H1 (cell line): ENCODE data around the gene CDON. TPM values are rescaled to one million over a fixed set of nuclear protein-coding genes. Genes with fewer than 3 reads are reported as not detected.
A peak's percentile ranks its signal among the peaks of the same experiment; 100 is the strongest.

Experiments
- CTCF ChIA-PET: fragments of 300-600 bp; sonication (Branson Sonifier 250); formaldehyde crosslinking; loops from one replicate; lab custom pipeline; 2021; ENCODE audit not compliant: partially characterized antibody; lab: Charles Lee
- POLR2A ChIA-PET: fragments of 300-600 bp; sonication (Branson Sonifier 250); formaldehyde crosslinking; loops from one replicate; lab custom pipeline; 2021; ENCODE audit warnings: inconsistent platforms; ENCODE audit not compliant: partially characterized antibody; lab: Charles Lee
- DNase-seq, 2 experiments: peaks; one replicate each; pipeline versions ENCODE4 v3.0.0 to v3.0.0-alpha.2; 2010 to 2022; ENCODE audit warnings: low spot score in 2 of 2, low read depth in 1 of 2, mixed read lengths in 1 of 2
- FAIRE-seq: peaks from 2 replicates; lab custom pipeline; 2011; peaks lifted over from hg19 to GRCh38; lab: Jason Lieb, UNC
- H2AFZ ChIP-seq: 2 replicates; pipeline ENCODE4 v1.8.1; 2012; ENCODE audit warnings: low read length, inconsistent platforms
- H2AK5ac ChIP-seq: 2 replicates; pipeline ENCODE4 v1.6.1; 2013; ENCODE audit warnings: low read depth, low read length
- H2BK120ac ChIP-seq: replicated peaks from 2 replicates; pipeline ENCODE3; 2013; ENCODE audit warnings: low read depth, low read length, inconsistent platforms
- H2BK12ac ChIP-seq: 2 replicates; pipeline ENCODE4 v1.6.1; 2013; ENCODE audit warnings: low read depth, low read length
- H2BK15ac ChIP-seq: 2 replicates; pipeline ENCODE4 v1.6.1; 2013; ENCODE audit warnings: low read length
- H2BK20ac ChIP-seq: 2 replicates; pipeline ENCODE4 v1.6.1; 2013; ENCODE audit warnings: low read length
- H2BK5ac ChIP-seq: 2 replicates; pipeline ENCODE4 v1.6.1; 2013; ENCODE audit warnings: low read depth, low read length
- H3K14ac ChIP-seq: 2 replicates; pipeline ENCODE4 v1.6.1; 2013; ENCODE audit warnings: inconsistent platforms; ENCODE audit not compliant: insufficient read length
- H3K18ac ChIP-seq: 2 replicates; pipeline ENCODE4 v1.6.1; 2013; ENCODE audit warnings: low read length; ENCODE audit errors: extremely low read depth
- H3K23ac ChIP-seq: 2 replicates; pipeline ENCODE4 v1.6.1; 2013; ENCODE audit warnings: inconsistent platforms; ENCODE audit not compliant: insufficient read length
- H3K23me2 ChIP-seq: 2 replicates; pipeline ENCODE4 v1.6.1; 2013; ENCODE audit warnings: low read depth, low read length
- H3K27ac ChIP-seq: 2 replicates; pipeline ENCODE4 v1.6.1; 2011; ENCODE audit warnings: low read depth, low read length, inconsistent platforms
- H3K27me3 ChIP-seq, 4 experiments: replicated peaks in 1 of 4; 1 replicate in 1 of 4; 2 replicates in 3 of 4; pipeline versions ENCODE4 v1.6.1 to v1.8.1; 2011 to 2013; ENCODE audit warnings: low read length in 3 of 4, mild to moderate bottlenecking in 3 of 4, inconsistent platforms in 2 of 4, mixed read lengths in 2 of 4, moderate library complexity in 1 of 4; ENCODE audit not compliant: control insufficient read depth in 3 of 4, insufficient read depth in 3 of 4; ENCODE audit errors: extremely low read depth in 1 of 4
- H3K36me3 ChIP-seq, 4 experiments: 2 replicates each; pipeline versions ENCODE4 v1.6.1 to v1.8.1; 2011 to 2013; ENCODE audit warnings: mild to moderate bottlenecking in 4 of 4, low read length in 3 of 4, moderate library complexity in 2 of 4, control low read depth in 1 of 4, inconsistent platforms in 1 of 4; ENCODE audit not compliant: insufficient read depth in 4 of 4, control insufficient read depth in 2 of 4
- H3K4ac ChIP-seq: replicated peaks from 2 replicates; pipeline ENCODE3; 2013; ENCODE audit warnings: low read length, low read depth, mixed read lengths, inconsistent platforms; ENCODE audit not compliant: insufficient read length
- H3K4me1 ChIP-seq, 4 experiments: replicated peaks in 1 of 4; 1 replicate in 1 of 4; 2 replicates in 3 of 4; pipeline versions ENCODE4 v1.6.1 to v1.8.1; 2011 to 2013; ENCODE audit warnings: low read length in 3 of 4, inconsistent platforms in 2 of 4, mixed read lengths in 1 of 4; ENCODE audit not compliant: insufficient read depth in 4 of 4, control insufficient read depth in 3 of 4
- H3K4me2 ChIP-seq, 2 experiments: 2 replicates each; pipeline versions ENCODE4 v1.6.1 to v1.8.1; 2011 to 2013; ENCODE audit warnings: low read depth in 2 of 2, low read length in 2 of 2, control low read depth in 1 of 2, inconsistent platforms in 1 of 2, mild to moderate bottlenecking in 1 of 2; ENCODE audit not compliant: insufficient read depth in 1 of 2
- H3K4me3 ChIP-seq, 4 experiments: fragments of 200-600, 300-600 bp in 1 of 4; sonication (generic), shearing (Covaris generic), sonication (Bioruptor Twin) in 1 of 4; 2 replicates each; pipeline versions ENCODE4 v1.5.1 to v1.8.1; 2011 to 2016; ENCODE audit warnings: low read length in 4 of 4, low read depth in 3 of 4, control low read depth in 2 of 4, inconsistent platforms in 2 of 4, mild to moderate bottlenecking in 2 of 4, mixed read lengths in 1 of 4, moderate library complexity in 1 of 4; ENCODE audit not compliant: insufficient read depth in 2 of 4; ENCODE audit errors: extremely low read depth in 1 of 4
- H3K56ac ChIP-seq: replicated peaks from 2 replicates; pipeline ENCODE3; 2013; ENCODE audit warnings: low read depth, mild to moderate bottlenecking, mixed read lengths, low read length, inconsistent platforms; ENCODE audit not compliant: insufficient read length
- H3K79me1 ChIP-seq: 2 replicates; pipeline ENCODE4 v1.6.1; 2013; ENCODE audit warnings: low read depth, low read length, control low read depth
- H3K79me2 ChIP-seq, 2 experiments: 2 replicates each; pipeline versions ENCODE4 v1.6.1 to v1.8.1; 2012 to 2013; ENCODE audit warnings: low read length in 2 of 2, mild to moderate bottlenecking in 2 of 2, inconsistent platforms in 1 of 2; ENCODE audit not compliant: insufficient read depth in 2 of 2, control insufficient read depth in 1 of 2
- H3K9ac ChIP-seq, 4 experiments: replicated peaks in 1 of 4; 1 replicate in 1 of 4; 2 replicates in 3 of 4; pipeline versions ENCODE4 v1.6.1 to v1.8.1; 2011 to 2013; ENCODE audit warnings: low read depth in 3 of 4, low read length in 3 of 4, control low read depth in 2 of 4, mild to moderate bottlenecking in 2 of 4, moderate library complexity in 2 of 4, inconsistent platforms in 1 of 4; ENCODE audit errors: extremely low read depth in 1 of 4
- H3K9me3 ChIP-seq, 2 experiments: 2 replicates each; pipeline versions ENCODE4 v1.6.1 to v1.8.1; 2012 to 2013; ENCODE audit warnings: mild to moderate bottlenecking in 2 of 2, moderate library complexity in 2 of 2, control low read depth in 1 of 2, inconsistent platforms in 1 of 2, low read depth in 1 of 2, low read length in 1 of 2, mixed read lengths in 1 of 2; ENCODE audit not compliant: insufficient read depth in 2 of 2
- H4K20me1 ChIP-seq, 2 experiments: replicated peaks in 1 of 2; 2 replicates each; pipeline versions ENCODE3 to v1.8.1; 2011 to 2013; ENCODE audit warnings: inconsistent platforms in 2 of 2, low read length in 2 of 2, mild to moderate bottlenecking in 1 of 2; ENCODE audit not compliant: insufficient read depth in 2 of 2, control insufficient read depth in 1 of 2
- H4K5ac ChIP-seq: 2 replicates; pipeline ENCODE4 v1.6.1; 2013; ENCODE audit warnings: low read length, low read depth, mixed read lengths, inconsistent platforms; ENCODE audit not compliant: insufficient read length
- H4K8ac ChIP-seq: 2 replicates; pipeline ENCODE4 v1.8.0; 2013; ENCODE audit warnings: mild to moderate bottlenecking, moderate library complexity, low read length, inconsistent platforms; ENCODE audit not compliant: insufficient read depth; ENCODE audit errors: extremely low read depth
- H4K91ac ChIP-seq: replicated peaks from 2 replicates; pipeline ENCODE3; 2013; ENCODE audit warnings: low read length, mixed read lengths, inconsistent platforms; ENCODE audit not compliant: insufficient read length
- EGR1 ChIP-seq: IDR thresholded peaks from 2 replicates; pipeline ENCODE4 v1.6.1; 2011; ENCODE audit warnings: low read depth, low read length, borderline replicate concordance
- EP300 ChIP-seq, 2 experiments: IDR thresholded peaks; 1 replicate in 1 of 2; 2 replicates in 1 of 2; pipeline ENCODE4 v1.6.1; 2011 to 2012; ENCODE audit warnings: low read depth in 2 of 2, low read length in 2 of 2, mild to moderate bottlenecking in 2 of 2, borderline replicate concordance in 1 of 2, inconsistent platforms in 1 of 2, moderate library complexity in 1 of 2
- EZH2 ChIP-seq: fragments of 200-600 bp; sonication (generic); IDR thresholded peaks from 2 replicates; pipeline ENCODE4 v1.7.1; 2012; ENCODE audit warnings: low read depth, mild to moderate bottlenecking, moderate library complexity, low read length, inconsistent platforms; ENCODE audit not compliant: severe bottlenecking
- POU5F1 ChIP-seq: IDR thresholded peaks from 2 replicates; pipeline ENCODE4 v1.6.1; 2011; ENCODE audit warnings: low read depth, mild to moderate bottlenecking, low read length, moderate library complexity
- RXRA ChIP-seq: IDR thresholded peaks from 2 replicates; pipeline ENCODE4 v1.6.1; 2011; ENCODE audit warnings: low read depth, mild to moderate bottlenecking, low read length, moderate library complexity; ENCODE audit not compliant: insufficient read depth
- WGBS, 2 experiments: shearing (Covaris generic) in 1 of 2; methylation state at CpG; one replicate each; pipeline versions ENCODE4 v1.1.6 to v1.1.7; 2013 to 2015; ENCODE audit warnings: low lambda C conversion rate in 2 of 2, mixed read lengths in 2 of 2, inconsistent platforms in 1 of 2, low coverage in 1 of 2, missing lambda C conversion rate in 1 of 2; ENCODE audit not compliant: insufficient replicate concordance in 2 of 2, insufficient coverage in 1 of 2, insufficient read length in 1 of 2; ENCODE audit errors: extremely low coverage in 1 of 2, missing lambda C conversion rate in 1 of 2; 5-methylcytosine and 5-hydroxymethylcytosine counted together
- polyA plus RNA-seq, 7 experiments: library from polyadenylated mRNA; depleted of rRNA in 3 of 7; stranded (reverse) in 5 of 7; unstranded in 2 of 7; fragments of >200 nt in 5 of 7; fragments of 200-250 nt in 2 of 7; gene quantifications; 1 replicate in 5 of 7; 2 replicates in 1 of 7; 4 replicates in 1 of 7; pipeline versions ENCODE4 v1.2.1 to v1.2.3, GENCODE V29; 2011 to 2013; ENCODE audit warnings: missing spikeins in 2 of 7, mixed read lengths in 2 of 7
- total RNA-seq: library from RNA; stranded (reverse); fragmentation: NEBNext Ultra II Directional; extraction: Animal tissue kit (Norgen Biotek cat#: 25700); gene quantifications from 2 replicates; pipeline ENCODE4 v1.2.1, GENCODE V29; 2021
- TF ChIP-seq, protein P1 (sequence below): IDR thresholded peaks from 2 replicates; pipeline ENCODE4 v1.6.1; 2012; ENCODE audit warnings: low read length, inconsistent platforms

CDON gene
- total and polyA plus RNA-seq, 2 of the 8 experiments (the other 6 are each of a cell fraction or from before 2014, with no cell fraction given), result 11.0 to 32.5 TPM

DNA sequence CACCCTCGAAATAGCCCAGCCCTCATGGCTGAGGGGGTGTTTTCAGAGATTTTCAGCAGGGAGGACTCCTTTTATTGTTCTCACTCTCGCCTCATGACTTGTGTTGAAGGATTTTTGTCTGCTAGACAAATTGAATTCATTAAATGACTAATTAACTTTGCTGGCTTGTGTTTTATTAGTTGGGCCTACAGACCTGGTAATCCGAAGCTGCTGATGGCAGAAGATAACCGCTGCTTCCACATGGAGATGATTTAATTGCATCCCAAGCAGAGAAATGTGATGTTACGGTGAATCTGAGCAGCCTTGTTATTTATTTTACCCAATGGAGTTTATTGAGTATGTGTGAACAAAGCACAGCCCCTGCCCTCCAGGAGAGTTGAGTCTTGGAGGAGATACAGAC is 40.5 kb upstream of the CDON start:
- Histone ChIP-seq H3K36me3 (no peaks in the 10 kb centered on the region), H2BK15ac (peak overlapping the region; percentile 89; the same call in 1 of the 2 replicates), H4K5ac (no peak overlapping the region), H2BK12ac (peak overlapping the region; percentile 85; the same call in 1 of the 2 replicates), H2AFZ (no peak overlapping the region), H2BK5ac (peak overlapping the region; percentile 81; the same call in 1 of the 2 replicates), H2BK120ac (peak overlapping the region; percentile 39), H4K91ac (peak overlapping the region; percentile 76), H3K4me1 (peaks cover 7 to 35% (median 18%) of the 10 kb centered on the region in 4 experiments), H3K18ac (peak overlapping the region; percentile 86; the same call in 1 of the 2 replicates), H3K14ac (no peak overlapping the region), H3K9me3 (no peaks in the 10 kb centered on the region), H2AK5ac (peak overlapping the region; percentile 29; the same call in 1 of the 2 replicates), H4K20me1 (no peaks in the 10 kb centered on the region), H3K4me2 (no peak overlapping the region), H3K4me3 (no peak overlapping the region), H4K8ac (no peak overlapping the region), H3K79me2 (no peaks in the 10 kb centered on the region), H3K27me3 (no peaks in the 10 kb centered on the region; a peak in 1 of 7 replicates), H3K56ac (no peak overlapping the region), H3K79me1 (no peaks in the 10 kb centered on the region), H3K27ac (no peak overlapping the region), H3K9ac (no peak overlapping the region), H2BK20ac (peak overlapping the region; percentile 98), H3K23ac (no peak overlapping the region), H3K4ac (no peak overlapping the region), H3K23me2 (no peaks in the 10 kb centered on the region)
- 90% methylated on average over 5 of the region's 5 CpGs; no CpG with 5 or more reads in 1 of the 2 experiments for WGBS, 2 experiments
- ChIA-PET CTCF (interaction anchor here (1.1 to 6.4 kb wide), 6 partner anchors 10 to 83 kb away, joined by 3 to 42 read pairs (median 5); no protein-coding TSS in a partner anchor), POLR2A (interaction anchor here (1.1 to 2.8 kb wide), 6 partner anchors 8 to 31 kb away, joined by 3 to 9 read pairs (median 5); no protein-coding TSS in a partner anchor)
- FAIRE-seq (no peak), DNase-seq (no peak)
- TF ChIP-seq EZH2, result no peak
- TF ChIP-seq POU5F1, result no peak
- no peak for TF ChIP-seq RXRA
- no peak for TF ChIP-seq EP300 (IDR thresholded peaks at IDR 0.05; ENCODE audit: borderline replicate concordance in 1 of 2, low read depth in 2 of 2, low read length in 2 of 2)
- TF ChIP-seq EGR1, result no peak
- TF ChIP-seq, protein P1, sequence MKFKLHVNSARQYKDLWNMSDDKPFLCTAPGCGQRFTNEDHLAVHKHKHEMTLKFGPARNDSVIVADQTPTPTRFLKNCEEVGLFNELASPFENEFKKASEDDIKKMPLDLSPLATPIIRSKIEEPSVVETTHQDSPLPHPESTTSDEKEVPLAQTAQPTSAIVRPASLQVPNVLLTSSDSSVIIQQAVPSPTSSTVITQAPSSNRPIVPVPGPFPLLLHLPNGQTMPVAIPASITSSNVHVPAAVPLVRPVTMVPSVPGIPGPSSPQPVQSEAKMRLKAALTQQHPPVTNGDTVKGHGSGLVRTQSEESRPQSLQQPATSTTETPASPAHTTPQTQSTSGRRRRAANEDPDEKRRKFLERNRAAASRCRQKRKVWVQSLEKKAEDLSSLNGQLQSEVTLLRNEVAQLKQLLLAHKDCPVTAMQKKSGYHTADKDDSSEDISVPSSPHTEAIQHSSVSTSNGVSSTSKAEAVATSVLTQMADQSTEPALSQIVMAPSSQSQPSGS, result no peak
